Hepatocyte (in vitro differentiated cells): ENCODE measurements around the gene IL10RA.

ENCODE experiments used
- EZH2 ChIP-seq: fragments of 200-600 bp; sonication (generic); IDR thresholded peaks from 2 replicates; pipeline ENCODE4 v1.6.1; 2016; ENCODE audit warnings: antibody characterized with exemption, mild to moderate bottlenecking, borderline replicate concordance
- EZH2phosphoT487 ChIP-seq: fragments of 200-600 bp; sonication (generic); IDR thresholded peaks from one replicate; pipeline ENCODE4 v1.6.1; 2018; ENCODE audit warnings: antibody characterized with exemption, mild to moderate bottlenecking, low read depth, moderate library complexity; ENCODE audit not compliant: unreplicated experiment, severe bottlenecking
- TF ChIP-seq, protein P1 (sequence below): fragments of 200-600 bp; sonication (generic); IDR thresholded peaks from 2 replicates; pipeline ENCODE4 v1.5.1; 2016; ENCODE audit warnings: antibody characterized with exemption, mild to moderate bottlenecking; ENCODE audit not compliant: poor library complexity

DNA sequence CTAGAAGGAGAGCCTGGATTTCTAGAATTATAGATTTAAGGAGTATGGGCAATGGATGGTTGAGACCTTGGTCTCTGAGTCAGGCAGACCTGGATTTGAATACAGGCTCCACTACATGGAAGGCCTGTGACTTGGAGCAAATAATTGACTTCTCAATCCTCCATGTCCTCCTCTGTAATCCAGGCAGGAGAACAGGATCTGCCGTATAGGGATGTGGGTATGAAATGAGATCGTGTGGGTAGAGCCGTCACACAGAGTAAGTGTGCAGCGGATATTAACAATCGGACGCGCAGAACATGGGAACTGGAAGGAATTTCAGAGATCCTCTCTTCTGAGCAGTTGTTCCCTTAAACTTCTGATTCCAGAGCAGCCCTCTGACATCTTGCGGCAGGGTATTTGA is 45.5 kb upstream of the IL10RA start:
- TF ChIP-seq EZH2phosphoT487 (no peak), EZH2 (no peak)
- TF ChIP-seq, protein P1, sequence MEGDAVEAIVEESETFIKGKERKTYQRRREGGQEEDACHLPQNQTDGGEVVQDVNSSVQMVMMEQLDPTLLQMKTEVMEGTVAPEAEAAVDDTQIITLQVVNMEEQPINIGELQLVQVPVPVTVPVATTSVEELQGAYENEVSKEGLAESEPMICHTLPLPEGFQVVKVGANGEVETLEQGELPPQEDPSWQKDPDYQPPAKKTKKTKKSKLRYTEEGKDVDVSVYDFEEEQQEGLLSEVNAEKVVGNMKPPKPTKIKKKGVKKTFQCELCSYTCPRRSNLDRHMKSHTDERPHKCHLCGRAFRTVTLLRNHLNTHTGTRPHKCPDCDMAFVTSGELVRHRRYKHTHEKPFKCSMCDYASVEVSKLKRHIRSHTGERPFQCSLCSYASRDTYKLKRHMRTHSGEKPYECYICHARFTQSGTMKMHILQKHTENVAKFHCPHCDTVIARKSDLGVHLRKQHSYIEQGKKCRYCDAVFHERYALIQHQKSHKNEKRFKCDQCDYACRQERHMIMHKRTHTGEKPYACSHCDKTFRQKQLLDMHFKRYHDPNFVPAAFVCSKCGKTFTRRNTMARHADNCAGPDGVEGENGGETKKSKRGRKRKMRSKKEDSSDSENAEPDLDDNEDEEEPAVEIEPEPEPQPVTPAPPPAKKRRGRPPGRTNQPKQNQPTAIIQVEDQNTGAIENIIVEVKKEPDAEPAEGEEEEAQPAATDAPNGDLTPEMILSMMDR, result no peak
